Endothelial cell of umbilical vein (primary cell): ENCODE data around the gene PPFIA2.

ENCODE experiments used
- CTCF ChIP-seq, 2 donors: IDR thresholded peaks; 1 replicate in 1 of 2; 2 replicates in 1 of 2; pipeline ENCODE4 v1.5.1; 2011; ENCODE audit warnings: low read length in 2 of 2, mild to moderate bottlenecking in 2 of 2, moderate library complexity in 2 of 2, control low read depth in 1 of 2, inconsistent platforms in 1 of 2, low read depth in 1 of 2; ENCODE audit not compliant: insufficient read depth in 1 of 2; ENCODE audit errors: extremely low read depth in 1 of 2
- MYC ChIP-seq: IDR thresholded peaks from one replicate; pipeline ENCODE4 v1.6.1; 2011; ENCODE audit warnings: mild to moderate bottlenecking, low read depth, low read length
- POLR2A ChIP-seq: IDR thresholded peaks from 2 replicates; pipeline ENCODE4 v1.6.1; 2012; ENCODE audit warnings: low read depth, mild to moderate bottlenecking, control low read depth, low read length
- POLR2AphosphoS5 ChIP-seq: IDR thresholded peaks from 2 replicates; pipeline ENCODE4 v1.6.1; 2012; ENCODE audit warnings: low read depth, mild to moderate bottlenecking, control low read depth, low read length, moderate library complexity; ENCODE audit not compliant: insufficient read depth

- TF ChIP-seq POLR2A, result no peak
- no peak for TF ChIP-seq CTCF (IDR thresholded peaks at IDR 0.05; ENCODE audit: extremely low read depth in 1 of 2, insufficient read depth in 1 of 2, low read depth in 1 of 2, low read length in 2 of 2)
- no peak for TF ChIP-seq POLR2AphosphoS5
- no peak for TF ChIP-seq MYC
Measured at GRCh38 chr12:81332054-81332453, 427.1 kb downstream of the PPFIA2 start.
